ENCODE measurements around the gene GMCL2. TPM values are rescaled to one million over a fixed set of nuclear protein-coding genes. Genes with fewer than 3 reads are reported as not detected.

The GMCL2 gene
- total RNA-seq, 1 donor, result not detected

- H3K27me3 ChIP-seq (ENCODE audit: insufficient read depth, low read length), result no peaks in the 10 kb centered on the region
- peaks cover 9% of the 10 kb centered on the region for H3K4me1 ChIP-seq (ENCODE audit: insufficient read depth, low read length)
- H3K9me3 ChIP-seq (ENCODE audit: low read depth, low read length), result no peaks in the 10 kb centered on the region
- no peak overlapping the region for H3K4me3 ChIP-seq (ENCODE audit: low read length)
Measured at GRCh38 chr5:178192244-178192643, 5.1 kb upstream of the GMCL2 start.

- no peaks in the 10 kb centered on the region for H3K9me3 ChIP-seq (ENCODE audit: low read depth, low read length)
- H3K4me3 ChIP-seq (ENCODE audit: low read length), result no peak overlapping the region
- H3K27me3 ChIP-seq (ENCODE audit: insufficient read depth, low read length), result no peaks in the 10 kb centered on the region
- H3K4me1 ChIP-seq (ENCODE audit: insufficient read depth, low read length), result peaks cover 9% of the 10 kb centered on the region
Measured at GRCh38 chr5:178191661-178192060, 4.5 kb upstream of the GMCL2 start.

GRCh38 chr5:178189433-178189832 lies 2.3 kb upstream of the GMCL2 start:
- Histone ChIP-seq H3K9me3 (ENCODE audit: low read depth, low read length) (no peaks in the 10 kb centered on the region), H3K4me1 (ENCODE audit: insufficient read depth, low read length) (peaks cover 9% of the 10 kb centered on the region), H3K27me3 (ENCODE audit: insufficient read depth, low read length) (no peaks in the 10 kb centered on the region), H3K4me3 (ENCODE audit: low read length) (no peak overlapping the region)

GRCh38 chr5:178186427-178186826 lies 744 bp downstream of the GMCL2 start:
- no peaks in the 10 kb centered on the region for H3K27me3 ChIP-seq (ENCODE audit: insufficient read depth, low read length)
- no peak overlapping the region for H3K4me3 ChIP-seq (ENCODE audit: low read length)
- no peaks in the 10 kb centered on the region for H3K9me3 ChIP-seq (ENCODE audit: low read depth, low read length)
- peaks cover 13% of the 10 kb centered on the region for H3K4me1 ChIP-seq (ENCODE audit: insufficient read depth, low read length)

- no peaks in the 10 kb centered on the region for H3K27me3 ChIP-seq (ENCODE audit: insufficient read depth, low read length)
- no peaks in the 10 kb centered on the region for H3K9me3 ChIP-seq (ENCODE audit: low read depth, low read length)
- peaks cover 14% of the 10 kb centered on the region for H3K4me1 ChIP-seq (ENCODE audit: insufficient read depth, low read length)
- H3K4me3 ChIP-seq (ENCODE audit: low read length), result no peak overlapping the region
Measured at GRCh38 chr5:178182158-178182876, 4.9 kb downstream of the GMCL2 start.

GRCh38 chr5:178180141-178180863 lies 6.9 kb downstream of the GMCL2 start:
- Histone ChIP-seq H3K4me3 (ENCODE audit: low read length) (no peak overlapping the region), H3K27me3 (ENCODE audit: insufficient read depth, low read length) (no peaks in the 10 kb centered on the region), H3K4me1 (ENCODE audit: insufficient read depth, low read length) (peaks cover 14% of the 10 kb centered on the region), H3K9me3 (ENCODE audit: low read depth, low read length) (no peaks in the 10 kb centered on the region)

- no peaks in the 10 kb centered on the region for H3K27me3 ChIP-seq (ENCODE audit: insufficient read depth, low read length)
- no peak overlapping the region for H3K4me3 ChIP-seq (ENCODE audit: low read length)
- peaks cover 12% of the 10 kb centered on the region for H3K4me1 ChIP-seq (ENCODE audit: insufficient read depth, low read length)
- H3K9me3 ChIP-seq (ENCODE audit: low read depth, low read length), result no peaks in the 10 kb centered on the region
Measured at GRCh38 chr5:178177569-178177968, 9.6 kb downstream of the GMCL2 start.

GRCh38 chr5:178176791-178177190 lies 10.4 kb downstream of the GMCL2 start:
- no peaks in the 10 kb centered on the region for H3K27me3 ChIP-seq (ENCODE audit: insufficient read depth, low read length)
- no peak overlapping the region for H3K4me3 ChIP-seq (ENCODE audit: low read length)
- H3K9me3 ChIP-seq (ENCODE audit: low read depth, low read length), result no peaks in the 10 kb centered on the region
- H3K4me1 ChIP-seq (ENCODE audit: insufficient read depth, low read length), result peaks cover 4% of the 10 kb centered on the region

DNA sequence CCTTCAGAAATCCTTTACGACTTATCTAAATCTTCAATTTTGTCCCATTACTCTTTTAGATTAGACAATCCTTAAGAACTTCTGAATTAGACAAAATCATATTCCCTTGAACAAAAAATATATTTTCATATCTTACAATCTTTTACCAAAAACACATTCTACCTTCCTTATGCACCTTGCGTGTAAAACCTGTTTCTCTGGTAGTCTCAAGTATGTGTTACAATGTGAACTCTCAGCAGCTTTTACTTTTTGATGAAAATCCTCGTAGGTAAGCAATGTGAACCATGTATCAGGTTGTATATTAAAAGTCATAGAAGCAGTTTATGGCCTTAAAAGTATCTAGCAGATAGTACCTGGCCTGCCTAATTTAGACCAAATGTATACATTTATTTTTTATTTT lies 12.7 kb downstream of the GMCL2 start:
- Histone ChIP-seq H3K4me3 (ENCODE audit: low read length) (no peak overlapping the region), H3K4me1 (ENCODE audit: insufficient read depth, low read length) (no peaks in the 10 kb centered on the region), H3K27me3 (ENCODE audit: insufficient read depth, low read length) (no peaks in the 10 kb centered on the region), H3K9me3 (ENCODE audit: low read depth, low read length) (no peaks in the 10 kb centered on the region)

GRCh38 chr5:178170455-178170854 lies 16.7 kb downstream of the GMCL2 start:
- H3K4me1 ChIP-seq (ENCODE audit: insufficient read depth, low read length), result no peaks in the 10 kb centered on the region
- no peaks in the 10 kb centered on the region for H3K9me3 ChIP-seq (ENCODE audit: low read depth, low read length)
- no peak overlapping the region for H3K4me3 ChIP-seq (ENCODE audit: low read length)
- H3K27me3 ChIP-seq (ENCODE audit: insufficient read depth, low read length), result no peaks in the 10 kb centered on the region

DNA sequence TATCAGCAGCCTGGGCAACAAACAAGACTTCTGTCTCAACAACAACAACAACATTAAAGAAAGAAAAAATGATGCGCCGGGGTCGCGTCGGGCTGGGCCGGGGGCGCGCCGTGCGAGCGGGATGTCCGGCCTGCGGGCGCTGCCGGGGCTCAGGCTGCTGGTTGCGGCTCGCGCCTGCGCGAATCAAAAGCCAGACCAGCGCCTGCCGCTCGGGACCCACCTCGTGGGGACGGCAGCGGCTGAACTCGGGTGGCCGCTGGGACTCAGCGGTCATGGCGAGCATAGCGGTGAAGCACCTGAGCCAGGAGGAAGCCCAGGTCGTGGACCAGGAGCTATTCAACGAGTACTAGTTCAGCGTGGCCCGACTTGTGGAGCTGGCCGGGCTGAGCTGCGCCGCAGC lies 21.6 kb downstream of the GMCL2 start:
- Histone ChIP-seq H3K9me3 (ENCODE audit: low read depth, low read length) (no peaks in the 10 kb centered on the region), H3K27me3 (ENCODE audit: insufficient read depth, low read length) (no peaks in the 10 kb centered on the region), H3K4me3 (ENCODE audit: low read length) (no peak overlapping the region), H3K4me1 (ENCODE audit: insufficient read depth, low read length) (peaks cover 7% of the 10 kb centered on the region)

DNA sequence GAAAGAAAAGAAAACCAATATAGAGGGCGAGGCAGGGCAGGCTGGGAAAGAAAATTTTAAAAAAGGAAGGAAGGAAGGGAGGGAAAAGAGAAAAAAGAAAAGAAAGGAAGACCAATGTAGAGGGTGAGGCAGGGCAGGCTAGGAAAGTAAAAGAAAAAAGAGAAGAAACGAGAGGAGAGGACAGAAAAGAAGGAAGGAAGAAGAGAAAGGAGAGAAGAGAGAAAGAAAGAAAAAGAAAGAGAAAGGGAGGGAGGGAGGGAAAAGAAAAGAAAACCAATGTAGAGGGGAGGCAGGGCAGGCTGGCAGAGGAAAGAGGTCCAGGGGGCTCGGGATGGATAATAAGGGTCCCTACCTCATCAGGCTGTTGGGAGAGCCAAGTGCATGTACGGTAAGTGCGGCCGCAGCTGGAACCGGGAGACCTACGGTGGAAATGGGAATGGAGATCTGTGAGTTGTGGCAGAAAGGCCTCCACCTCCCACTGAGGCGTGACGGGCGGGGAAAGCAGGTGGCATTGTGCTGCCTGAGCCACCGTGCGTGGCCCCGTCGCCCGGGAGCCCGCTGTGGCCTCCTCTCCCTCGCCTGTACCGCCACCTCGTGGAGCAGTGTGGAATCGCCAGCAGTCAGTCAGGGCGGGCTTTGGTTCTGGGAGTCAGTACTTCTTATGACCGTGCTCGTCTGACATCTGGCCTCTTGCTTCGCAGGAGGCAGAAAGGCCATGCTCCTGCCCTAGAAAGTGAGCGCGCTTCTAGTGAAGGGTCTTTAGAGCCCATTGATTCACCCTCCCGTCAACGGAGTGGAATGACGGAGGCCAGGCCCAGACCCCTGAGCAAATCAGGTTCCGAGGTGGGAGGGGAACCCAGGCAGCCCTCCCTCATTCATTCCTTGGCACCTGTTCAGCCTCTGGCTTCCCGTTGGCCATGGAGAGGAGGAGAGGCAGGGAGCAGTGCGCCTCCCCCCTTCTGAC lies 23.1 kb downstream of the GMCL2 start:
- Histone ChIP-seq H3K9me3 (ENCODE audit: low read depth, low read length) (no peaks in the 10 kb centered on the region), H3K27me3 (ENCODE audit: insufficient read depth, low read length) (no peaks in the 10 kb centered on the region), H3K4me1 (ENCODE audit: insufficient read depth, low read length) (peaks cover 7% of the 10 kb centered on the region), H3K4me3 (ENCODE audit: low read length) (no peak overlapping the region)

DNA sequence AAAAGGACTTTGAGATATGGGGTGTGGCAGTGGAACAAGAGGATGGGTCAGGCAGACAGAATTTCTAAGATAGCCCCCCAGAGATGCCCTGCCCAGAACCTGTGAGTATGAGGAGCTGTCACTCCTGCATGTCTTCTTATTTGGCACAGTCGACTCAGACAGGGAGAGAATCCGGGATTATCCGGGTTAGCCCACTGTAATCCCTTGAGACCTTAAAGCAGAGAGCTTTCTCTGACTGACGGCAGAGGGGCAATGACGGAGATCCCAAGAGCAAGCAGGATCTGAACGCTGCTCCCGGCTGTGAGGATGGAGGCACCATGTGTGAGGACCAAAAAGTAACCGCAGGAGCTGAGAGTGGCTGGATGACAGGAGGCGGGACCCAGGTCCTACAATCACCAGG lies 24.7 kb downstream of the GMCL2 start:
- Histone ChIP-seq H3K9me3 (ENCODE audit: low read depth, low read length) (no peaks in the 10 kb centered on the region), H3K4me3 (ENCODE audit: low read length) (no peak overlapping the region), H3K27me3 (ENCODE audit: insufficient read depth, low read length) (no peaks in the 10 kb centered on the region), H3K4me1 (ENCODE audit: insufficient read depth, low read length) (peaks cover 7% of the 10 kb centered on the region)

GRCh38 chr5:178160176-178160575 lies 27.0 kb downstream of the GMCL2 start:
- Histone ChIP-seq H3K9me3 (ENCODE audit: low read depth, low read length) (no peaks in the 10 kb centered on the region), H3K27me3 (ENCODE audit: insufficient read depth, low read length) (no peaks in the 10 kb centered on the region), H3K4me1 (ENCODE audit: insufficient read depth, low read length) (peaks cover 7% of the 10 kb centered on the region), H3K4me3 (ENCODE audit: low read length) (no peak overlapping the region)

- no peaks in the 10 kb centered on the region for H3K27me3 ChIP-seq (ENCODE audit: insufficient read depth, low read length)
- H3K4me1 ChIP-seq (ENCODE audit: insufficient read depth, low read length), result peaks cover 24% of the 10 kb centered on the region
- H3K4me3 ChIP-seq (ENCODE audit: low read length), result no peak overlapping the region
- H3K9me3 ChIP-seq (ENCODE audit: low read depth, low read length), result no peaks in the 10 kb centered on the region
Measured at GRCh38 chr5:178155065-178155464, 32.1 kb downstream of the GMCL2 start.

Data from mononuclear cell (primary cell).